SK-N-SH (cell line): Measurements from ENCODE around the gene ASAP2. TPM values are rescaled to one million over a fixed set of nuclear protein-coding genes. Genes with fewer than 3 reads are reported as not detected.

Source experiments
- CTCF ChIA-PET: fragments of 300-600, 350-600 bp; formaldehyde crosslinking; extraction: SDS; loops from one replicate; lab custom pipeline; 2021; lab: Yijun Ruan, JAX
- POLR2A ChIA-PET: fragments of 350-600 bp; sonication (Branson Sonifier 250); formaldehyde crosslinking; extraction: SDS; loops from one replicate; lab custom pipeline; 2020; ENCODE audit warnings: antibody characterized with exemption, inconsistent platforms; lab: Yijun Ruan, JAX
- DNase-seq: peaks from one replicate; pipeline ENCODE4 v3.0.0; 2012
- H2AFZ ChIP-seq: fragments of 200-600 bp; sonication (generic); 2 replicates; pipeline ENCODE4 v1.8.1; 2016; ENCODE audit warnings: antibody characterized with exemption, mild to moderate bottlenecking, low read depth
- H3F3A ChIP-seq: fragments of 200-600 bp; sonication (generic); replicated peaks from 2 replicates; pipeline ENCODE3; 2016; ENCODE audit warnings: antibody characterized with exemption, mild to moderate bottlenecking; ENCODE audit not compliant: insufficient read depth
- H3K27ac ChIP-seq, 2 experiments: fragments of 200-500 bp in 1 of 2; fragments of 200-600 bp in 1 of 2; sonication (Bioruptor generic) in 1 of 2; sonication (generic), shearing (Covaris generic) in 1 of 2; 2 replicates each; pipeline versions ENCODE4 v1.5.1 to v1.6.1; 2014 to 2016; ENCODE audit warnings: low read depth in 2 of 2, inconsistent platforms in 1 of 2, low read length in 1 of 2, mild to moderate bottlenecking in 1 of 2, mixed read lengths in 1 of 2
- H3K27me3 ChIP-seq: fragments of 200-600 bp; sonication (generic), shearing (Covaris generic); 2 replicates; pipeline ENCODE4 v1.6.1; 2016; ENCODE audit warnings: mixed run types; ENCODE audit not compliant: insufficient read depth
- H3K36me3 ChIP-seq, 2 experiments: fragments of 200-500 bp in 1 of 2; fragments of 200-600 bp in 1 of 2; sonication (Bioruptor generic) in 1 of 2; sonication (generic) in 1 of 2; replicated peaks in 1 of 2; 2 replicates each; pipeline versions ENCODE3 to v1.5.1; 2014 to 2016; ENCODE audit warnings: low read length in 1 of 2, mild to moderate bottlenecking in 1 of 2; ENCODE audit not compliant: insufficient read depth in 2 of 2, control insufficient read depth in 1 of 2
- H3K4me1 ChIP-seq, 2 experiments: fragments of 200-500 bp in 1 of 2; fragments of 200-600 bp in 1 of 2; sonication (Bioruptor generic) in 1 of 2; sonication (generic), shearing (Covaris generic) in 1 of 2; 2 replicates each; pipeline versions ENCODE4 v1.5.1 to v1.6.1; 2014 to 2016; ENCODE audit warnings: low read depth in 1 of 2, low read length in 1 of 2, mixed run types in 1 of 2; ENCODE audit not compliant: insufficient read depth in 2 of 2, control insufficient read depth in 1 of 2
- H3K4me2 ChIP-seq: fragments of 200-600 bp; sonication (generic), shearing (Covaris generic); 2 replicates; pipeline ENCODE4 v1.6.1; 2017; ENCODE audit warnings: mixed run types
- H3K4me3 ChIP-seq, 2 experiments: fragments of 200-500 bp in 1 of 2; fragments of 200-600 bp in 1 of 2; sonication (Bioruptor generic) in 1 of 2; sonication (generic), shearing (Covaris generic) in 1 of 2; 2 replicates each; pipeline versions ENCODE4 v1.5.1 to v1.8.1; 2014 to 2016; ENCODE audit warnings: low read depth in 2 of 2, inconsistent platforms in 1 of 2, low read length in 1 of 2, mild to moderate bottlenecking in 1 of 2, mixed read lengths in 1 of 2, moderate library complexity in 1 of 2
- H3K79me2 ChIP-seq: fragments of 200-600 bp; sonication (generic); 2 replicates; pipeline ENCODE4 v1.8.1; 2017; ENCODE audit warnings: mild to moderate bottlenecking; ENCODE audit not compliant: insufficient read depth
- H3K9ac ChIP-seq: fragments of 200-600 bp; sonication (generic); 2 replicates; pipeline ENCODE4 v1.6.1; 2017; ENCODE audit warnings: mixed run types
- H3K9me2 ChIP-seq: fragments of 200-600 bp; sonication (generic); 2 replicates; pipeline ENCODE4 v1.6.1; 2017; ENCODE audit warnings: mixed run types
- H3K9me3 ChIP-seq: fragments of 200-600 bp; sonication (generic); 2 replicates; pipeline ENCODE4 v1.6.1; 2017; ENCODE audit warnings: mixed run types, mild to moderate bottlenecking, moderate library complexity
- H4K20me1 ChIP-seq: fragments of 200-600 bp; sonication (generic); 2 replicates; pipeline ENCODE4 v1.6.1; 2017; ENCODE audit warnings: mild to moderate bottlenecking, mixed run types; ENCODE audit not compliant: insufficient read depth
- FOXM1 ChIP-seq: IDR thresholded peaks from 2 replicates; pipeline ENCODE4 v1.4.0; 2012; ENCODE audit warnings: low read depth, mild to moderate bottlenecking
- GABPA ChIP-seq: IDR thresholded peaks from 2 replicates; pipeline ENCODE4 v1.4.0; 2012; ENCODE audit warnings: low read depth, mild to moderate bottlenecking
- JUND ChIP-seq: IDR thresholded peaks from 2 replicates; pipeline ENCODE4 v1.4.0; 2012
- MAX ChIP-seq: IDR thresholded peaks from 2 replicates; pipeline ENCODE4 v1.4.0; 2012; ENCODE audit warnings: low read depth
- POLR2AphosphoS5 ChIP-seq: IDR thresholded peaks from 2 replicates; pipeline ENCODE4 v1.6.1; 2012; ENCODE audit warnings: low read depth, low read length
- RCOR1 ChIP-seq: fragments of 150-350 bp; IDR thresholded peaks from 2 replicates; pipeline ENCODE4 v1.6.1; 2017; ENCODE audit warnings: antibody characterized with exemption, low read length
- REST ChIP-seq: IDR thresholded peaks from 2 replicates; pipeline ENCODE4 v1.6.1; 2012; ENCODE audit warnings: mild to moderate bottlenecking, low read depth, low read length, moderate library complexity
- SIN3A ChIP-seq: IDR thresholded peaks from 2 replicates; pipeline ENCODE4 v1.6.1; 2012; ENCODE audit warnings: low read depth, mild to moderate bottlenecking, low read length, moderate library complexity, borderline replicate concordance
- SMC3 ChIP-seq: IDR thresholded peaks from 2 replicates; pipeline ENCODE4 v1.6.1; 2012; ENCODE audit warnings: low read depth, low read length, improper control_type of control experiment
- TCF12 ChIP-seq: IDR thresholded peaks from 2 replicates; pipeline ENCODE4 v1.4.0; 2012
- TEAD4 ChIP-seq: IDR thresholded peaks from 2 replicates; pipeline ENCODE4 v1.4.0; 2012; ENCODE audit warnings: mild to moderate bottlenecking, borderline replicate concordance; ENCODE audit not compliant: insufficient read depth
- whole genome bisulfite sequencing: methylation state at CpG from one replicate; pipeline ENCODE4 v1.1.6; 2017; ENCODE audit warnings: low lambda C conversion rate; 5-methylcytosine and 5-hydroxymethylcytosine counted together
- polyA plus RNA-seq, 3 experiments: library from polyadenylated mRNA; depleted of rRNA; stranded (reverse); fragments of >200 nt; gene quantifications; 2 replicates each; pipeline ENCODE4 v1.2.3, GENCODE V29; 2012
- TF ChIP-seq, protein P1 (sequence below): IDR thresholded peaks from 2 replicates; pipeline ENCODE4; 2012

ASAP2 gene
- polyA plus RNA-seq, 1 of the 3 experiments (the other 2 are of a cell fraction), result 37.9 TPM

DNA sequence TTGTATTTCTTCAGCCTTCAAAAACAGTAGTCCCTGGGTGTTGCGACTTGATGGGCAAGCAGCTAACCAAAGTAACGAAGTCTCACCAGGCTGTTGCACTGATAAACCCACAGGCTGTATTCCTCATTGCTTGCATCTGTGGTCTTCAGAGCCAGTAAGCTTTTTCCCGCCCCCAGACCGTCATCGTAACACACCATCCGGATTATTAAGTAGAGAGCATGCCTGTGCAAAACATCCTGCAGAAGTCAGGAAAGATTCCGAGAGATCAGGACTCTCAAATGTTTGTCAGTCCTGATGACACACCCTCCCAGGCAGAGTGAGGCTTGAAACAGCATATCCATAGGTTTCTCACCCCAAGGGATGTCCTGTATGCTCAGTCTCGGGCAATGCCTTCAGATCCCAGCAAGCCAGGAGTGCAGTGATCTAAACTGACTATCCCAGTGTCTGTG lies 200.8 kb downstream of the ASAP2 start:
- ChIA-PET CTCF (interaction anchor here (1.1 to 1.4 kb wide), 2 partner anchors 15 to 211 kb away, joined by 3 read pairs; no protein-coding TSS in a partner anchor), POLR2A (interaction anchor here (0.6 kb wide), 1 partner anchor 209 kb away, joined by 3 read pairs; no protein-coding TSS in a partner anchor)
- no peaks in the 10 kb centered on the region for H3K27me3 ChIP-seq
- H3K27ac ChIP-seq, result no peak overlapping the region; a peak in 1 of 4 replicates
- H3K4me1 ChIP-seq, result peaks cover 0 to 3% of the 10 kb centered on the region in 2 experiments; a peak in 2 of 4 replicates
- no peak for DNase-seq
- H3K4me3 ChIP-seq, result no peak overlapping the region
- peaks cover 56% of the 10 kb centered on the region for H3F3A ChIP-seq
- no peaks in the 10 kb centered on the region for H3K9me2 ChIP-seq
- peaks cover 10% of the 10 kb centered on the region for H4K20me1 ChIP-seq
- 0 out of 2 replicates have a peak, but pooled peaks cover 3% of the 10 kb centered on the region for H3K79me2 ChIP-seq
- peaks cover 64 to 66% of the 10 kb centered on the region in 2 experiments for H3K36me3 ChIP-seq
- H3K9ac ChIP-seq, result no peak overlapping the region
- no peaks in the 10 kb centered on the region for H3K9me3 ChIP-seq
- WGBS, result 97% methylated on average over 8 of the region's 8 CpGs
- no peak overlapping the region for H2AFZ ChIP-seq
- H3K4me2 ChIP-seq, result no peak overlapping the region
- TF ChIP-seq MAX (no peak), TEAD4 (no peak)
- TF ChIP-seq, all 33 proteins: peak for 0

GRCh38 chr2:9408641-9409151 lies 202.1 kb downstream of the ASAP2 start:
- TF ChIP-seq, protein P1, sequence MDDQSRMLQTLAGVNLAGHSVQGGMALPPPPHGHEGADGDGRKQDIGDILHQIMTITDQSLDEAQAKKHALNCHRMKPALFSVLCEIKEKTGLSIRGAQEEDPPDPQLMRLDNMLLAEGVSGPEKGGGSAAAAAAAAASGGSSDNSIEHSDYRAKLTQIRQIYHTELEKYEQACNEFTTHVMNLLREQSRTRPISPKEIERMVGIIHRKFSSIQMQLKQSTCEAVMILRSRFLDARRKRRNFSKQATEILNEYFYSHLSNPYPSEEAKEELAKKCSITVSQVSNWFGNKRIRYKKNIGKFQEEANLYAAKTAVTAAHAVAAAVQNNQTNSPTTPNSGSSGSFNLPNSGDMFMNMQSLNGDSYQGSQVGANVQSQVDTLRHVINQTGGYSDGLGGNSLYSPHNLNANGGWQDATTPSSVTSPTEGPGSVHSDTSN, result no peak
- TF ChIP-seq REST, result no peak
- no peak for TF ChIP-seq TCF12
- no peak for TF ChIP-seq FOXM1
- TF ChIP-seq SIN3A, result no peak
- TF ChIP-seq POLR2AphosphoS5, result no peak
- no peak for TF ChIP-seq RCOR1
- no peak for TF ChIP-seq GABPA
- TF ChIP-seq SMC3, result no peak
- no peak for TF ChIP-seq JUND
- CTCF ChIA-PET, result interaction anchor here (0.7 to 1.1 kb wide), 3 partner anchors 38 to 269 kb away, joined by 3 to 5 read pairs (median 3); no protein-coding TSS in a partner anchor
- POLR2A ChIA-PET, result interaction anchor here (1.4 kb wide), 1 partner anchor 14 kb away, joined by 4 read pairs; the partner anchor contains the start of gene ITGB1BP1

More at GRCh38 chr2:9408641-9409151, 202.1 kb downstream of the ASAP2 start:
- Histone ChIP-seq H3K4me1 (peaks cover 0 to 3% of the 10 kb centered on the region in 2 experiments; a peak in 2 of 4 replicates), H4K20me1 (peaks cover 8% of the 10 kb centered on the region), H3K9ac (no peak overlapping the region), H3K9me2 (no peaks in the 10 kb centered on the region), H3K79me2 (peaks cover 14% of the 10 kb centered on the region; the same call in 1 of the 2 replicates), H3K36me3 (peaks cover 52 to 55% of the 10 kb centered on the region in 2 experiments), H3K27me3 (no peaks in the 10 kb centered on the region), H2AFZ (no peak overlapping the region), H3K27ac (no peak overlapping the region; a peak in 1 of 4 replicates), H3K9me3 (no peaks in the 10 kb centered on the region), H3K4me3 (no peak overlapping the region), H3K4me2 (no peak overlapping the region), H3F3A (peaks cover 50% of the 10 kb centered on the region)
- WGBS, result 87% methylated on average over 9 of the region's 9 CpGs
- no peak for DNase-seq
